NCI-H526 treated with DMSO at 0.1 percent for 48 hours (cell line): ENCODE measurements around the gene PARP8.
"Not testable (repeated sequence)": the region's sequence is repeated elsewhere in the genome, so short reads cannot be mapped to it uniquely, and the experiment has no call there.

Source experiments
- DNase-seq: peaks from one replicate; lab custom pipeline; 2025; lab: John Stamatoyannopoulos, UW

PARP8 gene

DNA sequence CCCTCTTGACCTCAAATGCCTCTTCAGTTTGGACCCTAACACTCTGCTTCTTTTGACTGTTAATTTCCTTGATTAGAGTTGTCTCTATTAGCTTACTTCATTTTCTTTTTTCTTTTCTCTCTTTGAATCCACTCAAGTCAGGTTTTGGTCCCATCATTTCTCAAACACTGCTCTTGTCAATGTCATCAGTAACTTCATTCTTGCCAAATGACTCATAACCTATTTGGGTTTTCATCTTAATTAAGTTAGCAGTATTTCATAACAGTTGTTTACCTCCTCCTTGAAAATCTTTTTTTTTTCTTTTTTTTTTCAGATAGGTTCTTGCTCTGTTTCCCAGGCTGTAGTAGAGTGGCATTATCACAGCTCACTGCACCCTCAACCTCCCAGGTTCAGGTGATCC is 119.6 kb downstream of the PARP8 start:
- DNase-seq: no peak

DNA sequence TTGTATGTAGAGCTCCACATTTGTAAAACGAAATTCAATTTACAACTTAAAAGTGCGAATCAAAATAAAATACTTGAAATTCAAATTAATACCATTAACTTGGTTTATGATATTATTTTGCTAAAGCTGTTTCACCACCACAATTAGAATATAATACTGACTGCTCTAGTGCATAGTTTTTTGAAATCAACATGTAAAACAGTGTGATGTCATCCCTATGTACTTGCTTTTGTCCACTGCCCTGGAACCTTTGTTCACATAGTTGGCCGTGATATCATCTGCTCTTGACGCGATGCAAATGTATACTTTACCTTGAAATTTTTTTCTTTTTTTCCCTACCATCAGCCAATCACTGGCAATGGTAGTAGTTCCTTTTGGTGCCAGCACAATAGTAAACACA is 125.4 kb downstream of the PARP8 start:
- no peak for DNase-seq

DNA sequence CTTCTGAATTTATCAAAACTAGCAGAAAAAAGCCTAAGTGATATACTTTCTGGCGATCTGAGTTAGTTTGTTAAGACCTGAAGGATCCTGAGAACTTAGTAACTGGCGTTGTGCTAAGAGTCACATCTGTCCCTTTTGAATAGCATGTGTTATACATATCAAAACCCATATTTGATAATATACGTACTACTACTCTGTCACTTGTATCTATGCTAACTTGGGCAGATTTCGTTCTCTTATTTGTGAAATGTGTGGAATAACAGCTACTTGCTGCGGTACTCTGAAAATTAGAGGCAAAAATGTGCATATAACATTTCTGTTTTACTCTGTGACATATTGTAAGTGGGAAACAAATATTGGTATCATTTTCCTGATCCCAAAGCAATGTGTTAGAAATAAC is 126.4 kb downstream of the PARP8 start:
- no peak for DNase-seq

DNA sequence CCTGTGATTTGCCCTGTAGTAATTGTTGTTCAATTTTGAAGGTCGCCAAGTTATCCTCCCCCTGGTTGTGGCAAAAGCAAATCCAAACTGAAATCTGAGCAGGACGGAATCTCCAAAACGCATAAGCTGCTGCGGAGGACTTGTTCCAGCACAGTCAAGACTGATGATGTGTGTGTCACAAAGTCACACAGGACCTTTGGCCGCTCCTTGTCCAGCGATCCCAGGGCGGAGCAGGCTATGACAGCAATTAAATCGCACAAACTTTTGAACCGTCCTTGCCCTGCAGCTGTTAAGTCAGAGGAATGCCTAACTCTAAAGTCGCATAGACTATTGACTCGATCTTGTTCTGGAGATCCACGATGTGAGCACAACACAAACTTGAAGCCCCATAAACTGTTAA is 128.4 kb downstream of the PARP8 start:
- no peak for DNase-seq

DNA sequence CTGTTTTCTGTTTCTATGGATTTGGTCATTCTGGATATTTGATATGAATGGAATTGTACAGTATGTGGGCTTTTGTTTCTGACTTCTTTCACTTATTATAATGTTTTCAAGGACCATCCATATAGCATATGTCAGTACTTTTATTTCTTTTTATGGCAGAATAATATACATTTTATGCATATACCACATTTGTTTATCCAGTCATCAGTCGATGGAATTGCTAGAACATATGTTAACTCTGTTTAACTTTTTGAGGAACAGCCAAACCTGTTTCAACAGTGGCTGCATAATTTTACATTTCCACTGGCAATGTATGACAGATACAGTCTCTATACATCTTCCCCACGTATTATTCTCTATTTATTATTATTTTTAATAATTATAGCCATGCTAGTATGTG is 131.6 kb downstream of the PARP8 start:
- DNase-seq: no peak

DNA sequence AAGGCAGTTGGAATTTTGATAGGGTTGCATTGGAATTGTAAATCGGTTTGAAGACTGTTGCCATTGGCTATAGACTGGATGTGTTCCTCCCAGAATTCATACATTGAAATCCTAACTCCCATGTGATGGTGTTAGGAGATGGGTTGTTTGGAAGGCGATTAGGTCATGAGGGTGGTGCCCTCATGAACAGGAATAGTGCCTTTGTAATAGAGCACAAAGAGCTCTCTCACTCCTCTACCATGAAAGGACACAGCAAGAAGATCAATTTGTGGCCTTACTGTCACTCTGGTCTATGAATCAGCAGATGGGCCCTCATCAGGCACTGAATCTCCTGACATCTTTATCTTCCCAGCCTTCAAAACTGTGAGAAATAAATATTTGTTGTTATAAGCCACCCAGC is 133.2 kb downstream of the PARP8 start:
- no peak for DNase-seq

DNA sequence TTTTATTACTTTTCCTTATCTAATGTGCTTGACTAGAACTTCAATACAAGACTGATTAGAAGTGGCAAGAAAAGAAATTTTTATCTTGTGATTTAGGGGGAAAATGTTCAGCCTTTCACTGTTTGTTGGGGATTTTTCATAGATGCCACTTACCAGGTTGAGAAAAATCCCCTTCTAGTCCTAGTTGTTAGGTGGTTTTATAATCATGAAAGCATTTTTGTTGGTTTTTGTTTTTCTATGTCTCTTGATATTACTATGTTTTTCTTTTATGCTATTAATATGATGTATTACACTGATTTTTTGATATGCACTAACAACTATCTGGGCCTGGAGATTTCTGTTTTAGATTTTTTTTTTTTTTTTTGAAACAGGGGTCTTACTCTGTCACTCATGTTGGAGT is 134.0 kb downstream of the PARP8 start:
- no peak for DNase-seq

DNA sequence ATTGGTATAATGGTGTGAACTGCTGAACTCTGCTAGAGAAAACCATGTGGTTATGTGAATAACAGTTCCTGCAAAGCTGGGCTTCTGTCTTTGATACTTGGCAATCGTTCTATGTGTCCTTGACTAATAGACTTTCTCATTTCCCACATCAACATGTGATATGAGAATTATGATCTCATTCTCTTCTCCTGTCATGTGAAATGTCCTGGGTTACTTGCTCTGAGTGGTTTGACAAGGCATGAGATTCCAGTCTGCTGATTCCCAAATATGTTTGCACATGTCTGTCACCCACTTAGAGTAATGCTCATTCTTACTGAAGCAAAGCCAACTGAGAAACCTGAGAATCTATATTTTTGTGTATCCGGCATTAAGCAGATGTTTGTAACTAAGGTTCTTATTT is 141.2 kb downstream of the PARP8 start:
- DNase-seq: no peak

DNA sequence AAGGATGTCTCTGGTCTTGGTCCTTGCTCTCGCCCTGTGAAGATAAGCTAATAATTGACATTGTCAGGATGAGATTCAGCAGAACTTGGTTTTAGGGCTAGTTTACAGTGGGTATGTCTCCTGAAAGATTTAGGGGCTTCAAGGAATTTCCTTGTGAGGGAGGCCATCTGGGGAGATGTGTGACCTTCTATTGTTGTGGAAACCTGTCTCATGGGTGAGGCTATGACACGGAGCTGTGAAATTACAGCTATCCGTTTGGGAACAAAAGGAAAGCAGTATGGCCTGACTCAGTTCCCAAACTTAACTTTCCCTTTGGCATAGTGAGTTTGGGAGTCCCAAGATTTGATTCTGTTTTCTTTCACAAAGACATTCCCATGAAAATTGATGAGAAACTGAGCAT is 142.0 kb downstream of the PARP8 start:
- DNase-seq: no peak

DNA sequence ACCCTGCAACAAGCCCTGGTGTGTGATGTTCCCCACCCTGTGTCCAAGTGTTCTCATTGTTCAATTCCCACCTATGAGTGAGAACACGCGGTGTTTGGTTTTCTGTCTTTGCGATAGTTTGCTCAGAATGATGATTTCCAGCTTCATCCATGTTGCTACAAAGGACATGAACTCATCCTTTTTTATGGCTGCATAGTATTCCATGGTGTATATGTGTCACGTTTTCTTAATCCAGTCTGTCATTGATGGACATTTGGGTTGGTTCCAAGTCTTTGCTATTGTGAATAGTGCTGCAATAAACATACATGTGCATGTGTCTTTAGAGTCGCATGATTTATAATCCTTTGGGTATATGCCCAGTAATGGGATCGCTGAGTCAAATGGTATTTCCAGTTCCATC is 145.3 kb downstream of the PARP8 start:
- DNase-seq: not testable (repeated sequence)

DNA sequence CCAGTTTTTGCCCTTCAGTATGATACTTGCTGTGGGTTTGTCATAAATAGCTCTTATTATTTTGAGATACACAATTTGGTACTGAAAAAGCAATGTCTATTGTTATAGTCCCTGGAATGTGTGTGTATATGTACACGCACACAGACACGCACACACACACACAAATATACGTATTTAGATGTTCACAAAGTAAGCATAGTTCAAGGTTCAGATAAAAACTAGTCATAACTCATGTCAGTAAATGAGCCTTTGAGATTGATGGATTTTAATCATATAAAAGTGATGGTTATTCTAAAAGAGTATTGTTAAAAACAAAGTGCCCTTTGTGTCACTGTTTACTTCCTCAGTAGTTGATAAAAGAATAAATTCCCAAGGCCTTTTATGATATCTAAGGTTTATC is 147.3 kb downstream of the PARP8 start:
- DNase-seq: no peak

DNA sequence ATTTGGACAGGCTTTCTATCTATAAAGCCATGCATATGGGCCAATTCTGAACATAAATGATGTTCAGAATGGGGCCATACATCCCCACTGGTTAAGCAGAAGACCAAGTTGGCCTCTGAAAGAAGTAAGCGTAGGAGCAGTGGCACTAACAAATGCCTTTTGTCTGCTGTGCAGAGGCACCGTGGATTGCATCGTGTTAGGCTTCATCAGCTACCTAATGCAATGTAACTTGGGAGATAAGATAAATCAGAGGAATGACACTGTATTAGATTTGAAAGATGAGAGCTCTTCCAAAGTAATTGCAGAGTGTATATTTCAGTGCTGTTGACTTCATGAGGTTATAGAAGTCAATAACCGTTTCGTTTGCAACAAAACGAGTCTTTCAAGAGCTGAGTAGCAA is 148.1 kb downstream of the PARP8 start:
- DNase-seq: no peak

DNA sequence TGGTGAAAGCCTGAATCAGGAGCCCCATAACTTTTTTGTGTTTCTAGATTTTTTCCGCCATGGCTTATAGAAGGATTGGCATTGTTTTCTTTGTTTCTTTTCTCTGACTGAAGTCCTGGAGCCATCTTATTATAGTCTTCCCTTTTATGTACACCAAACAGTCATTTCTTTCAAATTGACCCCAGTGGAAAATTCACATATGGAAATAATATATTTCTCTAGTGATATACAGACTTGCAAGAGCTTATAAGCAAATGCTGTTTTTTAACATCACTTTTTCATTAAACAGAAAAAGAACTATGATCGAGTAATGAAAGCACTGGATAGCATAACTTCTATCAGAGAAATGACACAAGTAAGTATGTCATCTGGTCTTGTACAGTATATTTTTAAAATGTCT is 155.6 kb downstream of the PARP8 start:
- DNase-seq: no peak

DNA sequence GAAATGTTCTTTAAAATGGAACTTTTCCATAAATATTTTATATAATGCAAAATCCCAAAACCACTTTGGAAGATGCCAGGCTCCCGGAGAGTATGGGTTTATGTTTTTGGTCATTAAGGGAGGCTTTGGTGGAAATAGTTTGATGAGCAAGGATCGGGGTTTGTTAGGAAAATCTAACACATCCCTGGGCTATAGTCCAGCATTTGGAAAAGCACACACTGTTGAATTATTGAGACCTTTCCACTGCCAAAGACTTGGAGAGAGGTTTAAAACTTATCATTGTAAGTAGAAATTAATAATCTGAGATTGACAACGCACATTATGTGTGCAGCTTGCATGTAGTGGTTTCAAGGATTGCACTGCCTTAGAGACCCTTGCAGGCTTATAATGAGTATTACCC is 156.3 kb downstream of the PARP8 start:
- DNase-seq: no peak

DNA sequence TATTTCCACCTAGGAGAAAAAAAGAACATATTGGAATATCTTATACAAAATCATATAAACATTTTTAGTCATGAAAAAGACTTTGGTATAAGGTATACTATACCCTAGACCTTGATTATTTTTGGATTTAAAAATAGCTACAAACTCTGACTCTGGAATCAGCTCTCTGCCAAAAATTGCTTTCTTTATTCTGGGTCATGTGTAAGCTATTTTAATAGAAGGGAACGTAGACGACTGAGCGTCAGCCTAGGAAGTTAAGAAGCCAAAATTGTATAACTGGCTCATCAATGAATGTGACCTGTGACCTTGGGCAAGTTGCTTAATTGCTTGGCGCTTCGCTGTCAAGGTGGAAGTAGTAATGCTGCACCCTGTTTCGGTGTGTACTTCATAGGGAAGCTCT is 157.1 kb downstream of the PARP8 start:
- no peak for DNase-seq

DNA sequence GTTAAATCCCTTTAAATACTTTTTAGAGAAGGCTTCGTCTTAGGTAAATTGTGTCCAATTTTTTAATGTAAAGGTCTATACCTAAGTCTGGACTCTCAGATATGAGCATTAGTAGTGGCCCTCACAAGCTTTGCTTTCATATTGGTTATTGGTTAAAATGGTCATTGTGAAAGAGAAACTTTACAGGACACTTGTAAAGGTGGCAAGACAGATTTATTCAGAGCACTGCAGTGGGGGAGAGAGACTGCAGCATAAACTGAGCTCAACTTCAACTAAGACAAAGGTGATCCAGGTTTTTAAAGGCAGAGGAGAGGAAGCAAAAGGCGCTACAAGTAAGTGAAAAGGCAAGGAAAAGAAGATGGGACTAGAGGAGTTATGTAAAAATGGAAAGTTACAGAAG is 157.7 kb downstream of the PARP8 start:
- DNase-seq: no peak

DNA sequence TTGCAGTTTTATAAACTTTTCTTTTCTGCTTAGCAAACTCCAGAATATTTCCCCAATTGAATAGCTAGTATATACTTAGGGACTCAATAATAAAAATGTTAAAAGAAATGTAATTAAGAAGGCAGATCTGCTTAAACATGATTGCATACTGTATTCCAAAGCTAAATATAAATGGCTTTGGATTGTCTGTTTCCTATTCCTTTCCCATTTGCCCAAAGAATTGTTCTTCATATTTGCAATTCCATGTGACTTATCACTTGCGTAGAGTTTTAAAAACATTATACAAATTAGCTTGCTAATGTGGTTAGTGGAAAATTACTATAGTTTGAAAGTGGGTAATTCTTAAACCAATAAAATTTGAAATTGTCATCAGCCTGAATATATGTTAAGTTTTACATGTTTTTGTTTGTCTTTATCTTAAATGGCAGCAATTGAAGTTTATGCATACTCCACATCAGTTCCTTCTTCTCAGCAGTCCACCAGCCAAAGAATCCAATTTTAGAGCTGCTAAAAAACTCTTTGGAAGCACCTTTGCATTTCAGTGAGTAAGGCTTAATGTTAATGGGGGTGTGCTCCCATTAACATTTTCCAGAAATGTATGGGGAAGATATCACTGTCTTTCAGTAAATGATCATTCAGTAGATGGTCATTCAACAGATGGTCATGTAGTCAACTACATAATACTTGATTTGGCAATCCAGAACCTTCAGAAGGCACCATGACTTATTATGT is 161.2 kb downstream of the PARP8 start:
- no peak for DNase-seq

DNA sequence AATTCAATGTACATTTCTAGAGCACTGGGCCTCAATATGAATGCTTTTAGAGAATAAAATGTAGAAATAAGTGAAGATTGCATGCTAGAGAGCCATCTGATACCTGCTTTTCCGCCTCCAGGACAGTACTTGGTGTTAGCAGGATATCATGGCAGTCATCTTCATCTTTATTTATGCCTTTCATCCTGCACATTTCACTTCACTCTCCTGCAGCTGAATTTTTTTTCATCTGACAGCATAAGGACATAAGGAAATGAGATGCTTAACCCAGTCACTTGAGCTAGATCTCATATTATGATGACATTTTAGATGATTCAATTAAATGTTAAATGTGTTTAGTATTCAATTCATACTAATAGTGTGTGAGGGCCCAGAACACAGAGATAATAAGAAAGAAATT is 162.6 kb downstream of the PARP8 start:
- DNase-seq: no peak

DNA sequence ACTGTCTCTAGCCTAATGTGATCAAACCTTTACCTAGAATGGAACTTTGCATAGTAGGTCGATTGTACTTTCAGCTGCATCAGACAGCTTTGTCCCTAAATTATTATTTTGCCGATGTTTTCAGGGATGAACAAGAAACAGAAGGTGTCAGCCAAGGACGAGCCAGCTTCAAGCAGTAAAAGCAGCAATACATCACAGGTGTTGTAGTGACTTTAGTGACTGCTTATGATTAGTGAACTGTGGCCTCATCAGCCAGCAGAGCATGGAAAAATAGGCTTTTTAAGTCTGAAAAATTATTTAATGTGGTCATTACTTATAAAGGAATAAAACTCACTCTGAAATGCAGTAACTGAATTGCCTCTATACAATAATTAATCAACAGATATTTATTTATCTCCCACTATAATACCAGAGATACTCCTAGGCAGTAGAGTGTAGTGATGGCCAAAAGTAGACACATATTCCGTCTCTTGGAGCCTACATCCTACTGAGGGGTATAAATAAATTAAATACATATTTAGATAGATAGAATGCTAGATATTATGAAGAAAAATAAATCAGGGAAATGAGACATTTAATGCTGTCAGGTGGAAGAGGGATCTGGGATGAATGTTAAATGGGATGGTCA is 166.3 kb downstream of the PARP8 start:
- no peak for DNase-seq

DNA sequence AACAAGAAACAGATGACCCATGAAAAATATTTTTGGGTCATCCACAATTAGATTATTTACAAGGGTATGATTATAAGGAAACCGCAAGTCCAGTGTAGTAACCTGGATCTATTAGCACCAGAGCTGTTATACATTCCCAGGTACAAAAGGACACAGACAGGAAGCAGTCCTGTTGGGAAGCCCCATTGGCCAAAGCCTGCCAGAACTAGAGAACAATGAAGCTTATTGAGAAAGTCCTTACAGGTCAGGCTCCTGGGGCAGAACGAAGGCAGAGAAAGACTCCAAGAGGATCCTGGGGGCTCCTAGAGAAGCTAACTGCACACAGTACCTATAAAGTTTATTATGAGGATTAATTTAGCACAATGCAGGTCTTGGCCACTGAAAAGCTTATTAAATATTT is 169.9 kb downstream of the PARP8 start:
- DNase-seq: no peak

DNA sequence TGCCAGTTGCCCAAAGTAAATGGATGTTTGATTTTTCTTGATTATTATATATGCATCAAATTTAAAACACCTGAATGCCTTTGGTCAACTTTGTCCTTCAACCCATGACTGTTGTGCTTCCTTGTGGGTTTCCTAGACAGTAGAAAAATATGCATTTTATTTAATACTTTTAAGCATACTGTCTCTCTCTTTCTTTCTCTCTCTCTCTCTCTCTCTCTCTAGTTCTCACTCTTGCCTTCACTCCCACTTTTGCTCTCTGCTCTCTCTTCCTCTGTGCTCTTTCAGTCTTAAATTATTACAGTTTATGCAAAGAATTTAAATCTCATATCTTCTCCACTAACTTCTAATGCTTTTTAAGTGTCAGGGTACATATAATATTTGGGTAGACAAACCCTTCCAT is 173.0 kb downstream of the PARP8 start:
- DNase-seq: no peak

DNA sequence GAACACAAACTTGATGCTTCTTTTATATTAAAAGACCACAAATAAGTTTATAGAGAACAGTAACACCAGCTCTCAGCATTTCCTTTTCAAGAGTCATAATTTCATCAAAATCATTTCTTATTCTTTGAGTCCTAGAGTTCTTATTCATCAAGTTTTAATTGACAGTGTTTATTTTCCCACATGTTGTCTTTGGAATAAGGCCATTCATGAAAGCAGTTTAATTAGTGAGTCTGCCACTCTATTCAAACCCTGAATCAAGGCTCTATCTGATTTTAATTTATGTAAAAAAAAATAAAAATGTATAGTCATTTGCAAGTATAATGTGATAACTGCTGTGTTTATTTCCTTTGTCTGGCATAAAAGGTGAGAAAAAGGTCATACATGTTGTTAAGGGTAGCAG is 176.7 kb downstream of the PARP8 start:
- DNase-seq: no peak

DNA sequence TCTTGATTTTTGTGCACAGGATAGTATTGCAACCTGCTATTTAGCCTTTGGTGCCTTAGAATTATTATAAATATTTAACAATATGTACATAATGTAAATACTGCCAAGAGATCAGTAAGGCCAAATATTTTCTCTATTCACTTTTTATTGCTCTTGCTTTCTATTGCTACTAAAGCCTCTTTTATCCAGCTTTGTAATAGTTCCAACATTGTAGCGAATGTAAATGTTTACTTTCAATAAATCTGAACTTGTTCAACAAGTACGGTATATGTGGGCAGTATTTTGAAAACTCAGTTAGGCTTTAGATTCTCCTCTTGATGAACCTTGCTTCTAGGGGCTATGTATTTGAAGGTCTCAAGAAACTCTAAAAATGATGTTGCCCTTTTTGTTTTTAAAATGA is 179.8 kb downstream of the PARP8 start:
- DNase-seq: no peak

DNA sequence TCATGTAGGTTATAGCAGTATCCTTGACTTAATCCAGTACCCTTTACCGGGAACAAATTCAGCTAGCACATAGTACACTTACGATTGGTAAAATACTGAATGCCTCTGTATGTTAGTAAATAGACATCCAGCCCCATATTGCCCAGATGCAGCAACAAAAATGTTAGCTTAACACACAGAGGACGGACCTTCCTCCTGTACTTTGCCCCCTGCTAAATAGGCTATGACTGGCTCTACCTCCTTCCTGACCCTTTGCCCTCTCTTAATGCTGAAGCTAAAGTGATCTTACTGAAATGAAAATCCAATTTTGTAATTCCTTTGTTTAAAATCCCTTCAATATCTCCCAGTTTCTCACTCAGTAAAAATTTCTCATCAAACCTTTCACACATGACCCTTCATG is 183.1 kb downstream of the PARP8 start:
- DNase-seq: no peak
